ENCODE results near the gene RNF151.

GRCh38 chr16:1922357-1922756, 44.3 kb upstream of the RNF151 start:
- no peak for TF ChIP-seq POLR2A (IDR thresholded peaks at IDR 0.05)
- no peak for TF ChIP-seq CTCF (IDR thresholded peaks at IDR 0.05)
